AG04450 (cell line): Measurements from ENCODE around the gene THAP12. TPM values are rescaled to one million over a fixed set of nuclear protein-coding genes. Genes with fewer than 3 reads are reported as not detected.
"Not testable (repeated sequence)": the region's sequence is repeated elsewhere in the genome, so short reads cannot be mapped to it uniquely, and the experiment has no call there.

ENCODE experiments used
- CTCF ChIA-PET: fragments of 300-600, 350-600 bp; formaldehyde crosslinking; extraction: SDS; loops from one replicate; lab custom pipeline; 2022; ENCODE audit warnings: antibody characterized with exemption, inconsistent platforms; lab: Charles Lee
- POLR2A ChIA-PET: fragments of 350-600 bp; formaldehyde crosslinking; extraction: SDS; loops from one replicate; lab custom pipeline; 2021; ENCODE audit warnings: antibody characterized with exemption, inconsistent platforms; lab: Yijun Ruan, JAX
- DNase-seq: peaks from one replicate; pipeline ENCODE4 v3.0.0-alpha.2; 2011; ENCODE audit warnings: low read depth, low spot score
- H3K27ac ChIP-seq: one replicate; pipeline ENCODE4 v1.5.1; 2012; ENCODE audit warnings: low read depth, low read length, control low read depth
- H3K27me3 ChIP-seq: one replicate; pipeline ENCODE4 v1.6.0; 2012; ENCODE audit warnings: low read length; ENCODE audit not compliant: control insufficient read depth, insufficient read depth
- H3K4me3 ChIP-seq: 2 replicates; pipeline ENCODE4 v1.5.1; 2011; ENCODE audit warnings: mild to moderate bottlenecking, low read depth, low read length, control low read depth
- H3K9me3 ChIP-seq: 2 replicates; pipeline ENCODE4 v1.5.1; 2012; ENCODE audit warnings: low read length; ENCODE audit not compliant: control insufficient read depth, insufficient read depth
- polyA plus RNA-seq: library from polyadenylated mRNA; depleted of rRNA; stranded (reverse); fragments of >200 nt; gene quantifications from 2 replicates; pipeline ENCODE4 v1.2.3, GENCODE V29; 2011
- TF ChIP-seq, protein P1 (sequence below): IDR thresholded peaks from 2 replicates; pipeline ENCODE4 v1.5.1; 2011; ENCODE audit warnings: low read depth, low read length, control low read depth, inconsistent platforms

The THAP12 gene
- polyA plus RNA-seq, 1 experiment, result 54.7 TPM

DNA sequence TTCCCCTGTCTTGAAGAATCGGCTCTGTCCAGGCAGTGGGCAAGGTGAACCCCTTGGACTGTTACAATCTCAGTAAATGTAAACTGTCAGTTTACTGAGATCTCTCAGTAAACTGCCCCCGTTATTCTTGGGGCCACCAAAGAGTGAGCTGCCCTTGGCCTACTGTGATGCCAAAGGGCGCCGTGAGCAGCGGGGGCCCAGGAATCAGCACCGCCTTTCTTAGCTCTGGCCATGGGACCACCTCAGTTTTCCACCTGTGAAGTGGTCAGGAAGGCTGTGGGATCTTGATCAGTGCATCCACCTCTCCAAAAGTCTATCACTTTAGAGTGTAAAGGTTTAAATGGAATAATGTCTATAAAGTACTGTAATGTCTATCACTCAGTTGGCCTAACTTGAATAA is 57.1 kb downstream of the THAP12 start:
- ChIA-PET POLR2A (no interaction called here), CTCF (interaction anchor here (1.0 kb wide), 1 partner anchor 116 kb away, joined by 3 read pairs; no protein-coding TSS in a partner anchor)
- Histone ChIP-seq H3K9me3 (no peaks in the 10 kb centered on the region), H3K27ac (no peak overlapping the region), H3K27me3 (peaks cover 34% of the 10 kb centered on the region), H3K4me3 (no peak overlapping the region)
- no peak for DNase-seq
- TF ChIP-seq, protein P1, sequence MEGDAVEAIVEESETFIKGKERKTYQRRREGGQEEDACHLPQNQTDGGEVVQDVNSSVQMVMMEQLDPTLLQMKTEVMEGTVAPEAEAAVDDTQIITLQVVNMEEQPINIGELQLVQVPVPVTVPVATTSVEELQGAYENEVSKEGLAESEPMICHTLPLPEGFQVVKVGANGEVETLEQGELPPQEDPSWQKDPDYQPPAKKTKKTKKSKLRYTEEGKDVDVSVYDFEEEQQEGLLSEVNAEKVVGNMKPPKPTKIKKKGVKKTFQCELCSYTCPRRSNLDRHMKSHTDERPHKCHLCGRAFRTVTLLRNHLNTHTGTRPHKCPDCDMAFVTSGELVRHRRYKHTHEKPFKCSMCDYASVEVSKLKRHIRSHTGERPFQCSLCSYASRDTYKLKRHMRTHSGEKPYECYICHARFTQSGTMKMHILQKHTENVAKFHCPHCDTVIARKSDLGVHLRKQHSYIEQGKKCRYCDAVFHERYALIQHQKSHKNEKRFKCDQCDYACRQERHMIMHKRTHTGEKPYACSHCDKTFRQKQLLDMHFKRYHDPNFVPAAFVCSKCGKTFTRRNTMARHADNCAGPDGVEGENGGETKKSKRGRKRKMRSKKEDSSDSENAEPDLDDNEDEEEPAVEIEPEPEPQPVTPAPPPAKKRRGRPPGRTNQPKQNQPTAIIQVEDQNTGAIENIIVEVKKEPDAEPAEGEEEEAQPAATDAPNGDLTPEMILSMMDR, result no peak

DNA sequence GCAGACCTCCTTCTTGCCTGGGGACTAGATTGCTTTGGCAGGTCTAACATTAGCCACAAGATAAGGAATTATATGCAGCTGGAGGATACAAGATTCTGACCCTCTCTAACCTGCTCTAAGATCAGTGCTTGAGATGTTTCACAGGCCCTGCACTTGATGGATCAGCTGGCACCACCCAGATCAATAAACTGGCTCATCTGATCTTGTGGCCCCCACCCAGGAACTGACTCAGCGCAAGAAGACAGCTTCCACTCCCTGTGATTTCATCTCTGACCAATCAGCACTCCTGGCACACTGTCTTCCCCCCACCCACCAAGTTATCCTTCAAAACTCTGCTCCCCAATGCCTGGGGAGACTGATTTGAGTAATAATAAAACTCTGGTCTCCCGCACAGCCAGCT is 57.6 kb downstream of the THAP12 start:
- H3K9me3 ChIP-seq, POLR2A ChIA-PET, H3K4me3 ChIP-seq, DNase-seq, H3K27ac ChIP-seq: not testable (repeated sequence)
- H3K27me3 ChIP-seq, result peaks cover 34% of the 10 kb centered on the region
- CTCF ChIA-PET, result interaction anchor here (0.6 to 1.5 kb wide), 2 partner anchors 29 to 115 kb away, joined by 3 to 9 read pairs; no protein-coding TSS in a partner anchor

DNA sequence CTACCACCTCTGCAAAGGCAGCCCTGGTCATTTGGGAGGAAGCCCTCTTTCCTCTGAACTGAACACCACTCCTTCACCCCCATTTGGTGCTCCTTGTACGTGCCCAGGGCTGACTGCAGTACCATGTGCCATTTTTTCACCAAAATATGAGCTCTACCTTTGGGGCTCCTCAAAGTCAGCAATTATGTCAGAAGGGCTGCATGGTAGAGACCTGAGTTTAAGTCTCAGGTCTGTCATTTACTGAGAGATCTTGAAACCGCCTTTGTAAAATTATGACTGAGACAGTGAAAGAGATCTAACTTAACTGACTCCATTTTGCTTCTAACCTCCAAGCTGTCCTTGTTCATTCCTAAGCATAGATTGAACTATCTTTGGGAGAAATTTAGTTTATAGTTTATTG is 58.0 kb downstream of the THAP12 start:
- DNase-seq, result no peak
- Histone ChIP-seq H3K27me3 (peaks cover 31% of the 10 kb centered on the region), H3K9me3 (no peaks in the 10 kb centered on the region), H3K27ac (no peak overlapping the region), H3K4me3 (no peak overlapping the region)
- TF ChIP-seq, protein P1, result no peak
- ChIA-PET POLR2A (no interaction called here), CTCF (interaction anchor here (0.6 to 1.5 kb wide), 2 partner anchors 28 to 115 kb away, joined by 3 to 9 read pairs; no protein-coding TSS in a partner anchor)

DNA sequence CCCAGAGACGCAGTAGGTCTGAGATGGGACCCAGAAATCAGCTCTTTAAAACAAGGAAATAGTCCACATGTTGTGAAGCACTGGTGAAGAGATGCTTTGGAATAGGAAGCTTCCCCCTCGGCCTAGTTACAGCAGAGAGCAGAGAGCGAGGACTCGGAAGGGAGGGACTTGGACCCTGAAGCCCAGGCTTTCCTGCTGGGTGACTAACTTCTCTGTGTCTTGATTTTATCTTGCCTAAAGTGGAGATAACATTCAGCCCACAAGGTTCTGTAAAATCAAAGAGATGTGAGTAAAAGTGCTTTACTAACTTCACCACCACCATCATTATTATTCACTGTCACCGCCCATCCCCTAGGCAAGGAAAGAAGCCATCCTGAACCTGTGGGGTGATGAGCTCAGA is 58.4 kb downstream of the THAP12 start:
- H3K9me3 ChIP-seq, result no peaks in the 10 kb centered on the region

DNA sequence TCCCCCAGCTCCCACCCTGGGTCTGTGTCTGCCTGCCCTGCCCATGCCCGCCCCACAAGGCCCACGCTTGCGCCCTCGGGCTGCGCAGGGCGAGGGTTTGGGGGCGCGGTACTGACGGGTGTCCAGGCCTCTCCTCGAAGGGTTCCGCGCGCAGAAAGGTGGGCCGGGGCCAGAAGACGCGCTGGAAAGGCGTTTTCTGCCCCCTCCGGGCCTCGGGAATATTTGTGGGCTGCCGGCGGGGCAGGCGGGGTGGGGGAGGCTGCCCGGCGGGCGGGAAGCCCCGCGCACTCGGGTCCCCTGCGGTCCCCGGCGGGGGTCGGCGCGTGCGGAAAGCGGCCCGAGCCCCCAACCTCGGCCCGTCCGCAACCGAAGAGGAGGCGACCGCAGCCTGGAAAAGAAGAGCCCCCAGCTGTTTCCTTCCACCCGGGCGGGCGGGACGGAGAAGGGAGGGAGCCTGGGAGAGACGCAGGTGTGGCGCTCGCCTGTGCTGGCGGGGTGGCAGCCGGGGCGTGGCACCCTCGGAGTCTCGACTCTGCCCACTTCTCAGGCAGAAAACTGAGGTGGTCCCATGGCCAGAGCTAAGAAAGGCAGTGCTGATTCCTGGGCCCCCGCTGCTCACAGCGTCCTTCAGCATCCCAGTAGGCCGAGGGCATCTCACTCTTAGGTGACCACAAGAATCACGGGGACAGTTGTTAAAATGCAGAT is 59.0 kb downstream of the THAP12 start:
- DNase-seq, result no peak

More for the DNA sequence above, 58.4 kb downstream of the THAP12 start:
- ChIA-PET CTCF (interaction anchor here (1.5 kb wide), 1 partner anchor 115 kb away, joined by 9 read pairs; no protein-coding TSS in a partner anchor), POLR2A (no interaction called here)
- Histone ChIP-seq H3K4me3 (no peak overlapping the region), H3K27ac (no peak overlapping the region), H3K27me3 (peaks cover 27% of the 10 kb centered on the region)
- TF ChIP-seq, protein P1, result no peak
- no peak for DNase-seq

More for the DNA sequence above, 59.0 kb downstream of the THAP12 start:
- Histone ChIP-seq H3K9me3 (no peaks in the 10 kb centered on the region), H3K27ac (no peak overlapping the region), H3K4me3 (no peak overlapping the region), H3K27me3 (peaks cover 24% of the 10 kb centered on the region)
- TF ChIP-seq, protein P1, result no peak
- CTCF ChIA-PET, result interaction anchor here (1.5 kb wide), 1 partner anchor 114 kb away, joined by 9 read pairs; no protein-coding TSS in a partner anchor
- POLR2A ChIA-PET, result no interaction called here
